Kidney (tissue), 22 donors: Measurements from ENCODE around the gene GARIN5B. TPM values are rescaled to one million over a fixed set of nuclear protein-coding genes. Genes with fewer than 3 reads are reported as not detected.
"Not testable (repeated sequence)": the region's sequence is repeated elsewhere in the genome, so short reads cannot be mapped to it uniquely, and the experiment has no call there.

Source experiments
- DNase-seq, 5 donors: peaks; one replicate each; pipeline ENCODE4 v3.0.0-alpha.2; 2013 to 2020
- FAIRE-seq: peaks from 2 replicates; lab custom pipeline; 2012; peaks lifted over from hg19 to GRCh38; lab: Jason Lieb, UNC
- H3K27ac ChIP-seq, 2 donors: one replicate each; pipeline ENCODE4 v1.7.0; 2013; ENCODE audit warnings: low read depth in 2 of 2, low read length in 2 of 2, inconsistent platforms in 1 of 2
- H3K27me3 ChIP-seq: one replicate; pipeline ENCODE4 v1.7.1; 2013; ENCODE audit warnings: low read length, inconsistent platforms; ENCODE audit not compliant: control insufficient read depth, insufficient read depth
- H3K36me3 ChIP-seq, 3 donors: one replicate each; pipeline versions ENCODE4 v1.7.0 to v1.7.1; 2013; ENCODE audit warnings: low read length in 3 of 3, control low read depth in 1 of 3, inconsistent platforms in 1 of 3; ENCODE audit not compliant: insufficient read depth in 3 of 3, control insufficient read depth in 2 of 3
- H3K4me1 ChIP-seq, 3 donors: one replicate each; pipeline versions ENCODE4 v1.7.0 to v1.7.1; 2013; ENCODE audit warnings: low read length in 3 of 3, inconsistent platforms in 1 of 3, low read depth in 1 of 3; ENCODE audit not compliant: control insufficient read depth in 2 of 3, insufficient read depth in 2 of 3
- H3K4me3 ChIP-seq, 3 donors: one replicate each; pipeline versions ENCODE4 v1.7.0 to v1.8.1; 2013; ENCODE audit warnings: low read length in 3 of 3, control low read depth in 1 of 3, inconsistent platforms in 1 of 3
- H3K9ac ChIP-seq, 3 donors: one replicate each; pipeline versions ENCODE4 v1.7.0 to v1.7.1; 2013; ENCODE audit warnings: low read length in 3 of 3, control low read depth in 1 of 3, inconsistent platforms in 1 of 3
- H3K9me3 ChIP-seq, 3 donors: one replicate each; pipeline versions ENCODE4 v1.7.0 to v1.7.1; 2013; ENCODE audit warnings: low read length in 3 of 3, control low read depth in 1 of 3, inconsistent platforms in 1 of 3; ENCODE audit not compliant: control insufficient read depth in 2 of 3, insufficient read depth in 1 of 3
- intact Hi-C: fragments of 100-400 bp; cut with DNase I; formaldehyde crosslinking; loops from one replicate; pipeline ENCODE4 v1.11.1; 2022
- long read RNA-seq, 10 donors: library from polyadenylated mRNA in 1 of 10; unstranded in 1 of 10; transcript quantifications; one replicate each; pipeline ENCODE4 v2.0.0 and lab custom pipeline, GENCODE V29; 2021 to 2026
- polyA plus RNA-seq: library from polyadenylated mRNA; stranded (reverse); fragments of 350-450 nt; fragmentation: Illumina TruSeq; extraction: RNeasy Lipid Tissue Mini Kit (QIAGEN cat#74804); gene quantifications from one replicate; pipeline ENCODE4 v1.2.3, GENCODE V29; 2014; ENCODE audit warnings: low read depth, low replicate concordance; ENCODE audit not compliant: insufficient read depth
- total RNA-seq: library from RNA; stranded (reverse); fragmentation: NEBNext Ultra II Directional; extraction: Animal tissue kit (Norgen Biotek cat#: 25700); gene quantifications from one replicate; pipeline ENCODE4 v1.2.1, GENCODE V29; 2021
- TF ChIP-seq, protein P1 (sequence below): IDR thresholded peaks from 3 replicates; pipeline ENCODE4 v1.5.1; 2012; ENCODE audit warnings: mild to moderate bottlenecking, moderate library complexity, borderline replicate concordance; ENCODE audit not compliant: insufficient read depth; ENCODE audit errors: extremely low read depth
- donor health status: control.
- donor health status: control.
- donor health status: control.
- donor health status: control.
- donor health status: control.
- donor health status: DM: yes; HTN: yes; CAD: no.
- donor health status: Normal renal cell carcinoma (clear cell type).

GARIN5B gene
- total RNA-seq, result not detected
- polyA plus RNA-seq, result not detected
- long read RNA-seq, donor 1, result 0 reads
- long read RNA-seq, donor 2, result 0 reads
- long read RNA-seq, donor 3, result 0 reads
- long read RNA-seq, donor 4, result 0 reads
- long read RNA-seq, donor 5, result 0 reads
- long read RNA-seq, donor 6, result 0 reads
- long read RNA-seq, donor 7, result 0 reads
- long read RNA-seq, donor 8, result 0 reads
- long read RNA-seq, donor 9, result 0 reads
- long read RNA-seq, donor 10, result 0 reads

DNA sequence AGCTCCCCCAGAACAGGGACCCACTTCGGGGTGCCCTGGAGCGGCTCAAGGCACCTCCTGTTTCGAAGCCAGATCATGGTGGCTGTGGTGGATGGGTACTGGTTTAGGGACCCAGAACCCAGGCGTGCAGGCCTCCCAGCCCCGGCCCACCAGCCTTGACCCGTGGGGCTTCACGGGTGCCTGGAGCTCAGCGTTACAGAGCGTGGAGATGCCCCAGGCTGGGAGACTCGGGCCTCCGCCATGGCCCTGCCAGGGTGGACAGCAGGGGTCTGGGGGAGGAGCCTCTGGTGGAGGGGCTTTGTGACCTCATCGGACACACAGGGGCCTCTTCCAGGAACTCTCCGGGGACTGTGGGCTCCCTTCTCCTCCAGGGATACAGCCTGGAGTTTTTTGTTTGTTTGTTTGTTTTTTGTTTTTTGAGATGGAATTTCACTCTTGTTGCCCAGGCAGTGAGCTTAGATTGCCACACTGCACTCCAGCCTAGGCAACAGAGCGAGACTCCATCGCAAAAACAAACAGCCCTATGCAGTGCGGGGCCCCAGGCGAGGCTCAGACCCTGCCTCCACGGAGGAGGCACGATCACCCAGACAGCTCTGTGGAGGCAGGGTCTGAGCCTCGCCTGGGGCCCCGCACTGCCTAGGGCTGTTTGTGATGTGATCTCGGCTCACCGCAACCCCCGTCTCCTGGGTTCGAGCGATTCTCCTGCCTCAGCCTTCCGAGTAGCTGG, at the start of gene GARIN5B:
Gene GARIN5B, minus strand, starts transcription at position 271 of the 727 bp plus-strand sequence. Its CDS starts 194 bp downstream, at position 77.
- no peak within 1 kb of the TSS for H3K27ac ChIP-seq
- H3K9me3 ChIP-seq, result no peaks in the 10 kb centered on the region
- H3K27me3 ChIP-seq, result no peaks in the 10 kb centered on the region
- no peaks in the 10 kb centered on the region for H3K36me3 ChIP-seq
- no peaks in the 10 kb centered on the region for H3K4me1 ChIP-seq
- H3K4me3 ChIP-seq, result no peak within 1 kb of the TSS
- FAIRE-seq (no peak), DNase-seq (peak in 4 of 5 donors; percentile 57 to 65 (median 61))
- H3K9ac ChIP-seq, result no peak within 1 kb of the TSS
- intact Hi-C loops, result no loop called here
- TF ChIP-seq, protein P1, sequence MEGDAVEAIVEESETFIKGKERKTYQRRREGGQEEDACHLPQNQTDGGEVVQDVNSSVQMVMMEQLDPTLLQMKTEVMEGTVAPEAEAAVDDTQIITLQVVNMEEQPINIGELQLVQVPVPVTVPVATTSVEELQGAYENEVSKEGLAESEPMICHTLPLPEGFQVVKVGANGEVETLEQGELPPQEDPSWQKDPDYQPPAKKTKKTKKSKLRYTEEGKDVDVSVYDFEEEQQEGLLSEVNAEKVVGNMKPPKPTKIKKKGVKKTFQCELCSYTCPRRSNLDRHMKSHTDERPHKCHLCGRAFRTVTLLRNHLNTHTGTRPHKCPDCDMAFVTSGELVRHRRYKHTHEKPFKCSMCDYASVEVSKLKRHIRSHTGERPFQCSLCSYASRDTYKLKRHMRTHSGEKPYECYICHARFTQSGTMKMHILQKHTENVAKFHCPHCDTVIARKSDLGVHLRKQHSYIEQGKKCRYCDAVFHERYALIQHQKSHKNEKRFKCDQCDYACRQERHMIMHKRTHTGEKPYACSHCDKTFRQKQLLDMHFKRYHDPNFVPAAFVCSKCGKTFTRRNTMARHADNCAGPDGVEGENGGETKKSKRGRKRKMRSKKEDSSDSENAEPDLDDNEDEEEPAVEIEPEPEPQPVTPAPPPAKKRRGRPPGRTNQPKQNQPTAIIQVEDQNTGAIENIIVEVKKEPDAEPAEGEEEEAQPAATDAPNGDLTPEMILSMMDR, result no peak

DNA sequence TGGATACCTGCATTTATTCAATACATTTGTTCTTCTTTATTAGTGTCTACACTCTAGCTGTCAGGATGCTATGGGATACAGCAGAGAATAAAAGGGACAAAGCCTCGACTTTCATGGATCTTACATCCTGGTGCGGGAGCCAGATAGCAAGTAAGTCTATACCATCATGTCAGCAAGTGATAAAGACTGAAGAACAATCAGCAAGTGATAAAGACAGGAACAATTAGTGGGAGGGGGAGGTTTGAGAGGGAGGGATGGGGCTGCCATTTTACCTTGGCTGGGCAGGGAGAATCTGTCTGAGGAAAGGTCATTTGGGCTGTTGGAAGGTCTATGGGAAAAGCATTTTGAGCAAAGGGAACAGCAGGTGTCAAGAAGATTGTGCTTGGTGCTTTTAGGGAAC, 47.1 kb upstream of the GARIN5B start:
- Histone ChIP-seq H3K9me3 (no peaks in the 10 kb centered on the region), H3K9ac (no peak overlapping the region), H3K27me3 (no peaks in the 10 kb centered on the region), H3K36me3 (peaks cover 0 to 2% (median 0%) of the 10 kb centered on the region in 3 donors), H3K27ac (no peak overlapping the region), H3K4me1 (peaks cover 0 to 9% (median 6%) of the 10 kb centered on the region in 3 donors), H3K4me3 (no peak overlapping the region)
- intact Hi-C loops, result no loop called here
- DNase-seq, result no peak
- no peak for FAIRE-seq
- TF ChIP-seq, protein P1, result no peak

DNA sequence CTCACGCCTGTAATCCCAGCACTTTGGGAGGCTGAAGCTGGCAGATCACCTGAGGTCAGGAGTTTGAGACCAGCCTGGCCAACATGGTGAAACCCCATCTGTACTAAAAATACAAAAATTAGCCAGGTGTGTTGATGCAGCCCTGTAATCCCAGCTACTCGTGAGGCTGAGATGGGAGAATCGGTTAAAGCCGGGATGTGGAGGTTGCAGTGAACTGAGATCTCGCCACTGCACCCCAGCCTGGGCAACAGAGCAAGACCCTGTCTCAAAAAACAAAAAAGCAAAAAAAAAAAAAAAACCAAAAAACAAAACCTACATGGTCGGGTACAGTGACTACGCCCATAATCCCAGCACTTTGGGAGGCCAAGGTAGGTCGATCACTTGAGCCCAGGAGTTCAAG, 46.1 kb upstream of the GARIN5B start:
- FAIRE-seq, H3K9ac ChIP-seq, H3K9me3 ChIP-seq, H3K27me3 ChIP-seq, intact Hi-C loops, H3K36me3 ChIP-seq, DNase-seq, H3K4me1 ChIP-seq, H3K4me3 ChIP-seq, H3K27ac ChIP-seq: not testable (repeated sequence)

DNA sequence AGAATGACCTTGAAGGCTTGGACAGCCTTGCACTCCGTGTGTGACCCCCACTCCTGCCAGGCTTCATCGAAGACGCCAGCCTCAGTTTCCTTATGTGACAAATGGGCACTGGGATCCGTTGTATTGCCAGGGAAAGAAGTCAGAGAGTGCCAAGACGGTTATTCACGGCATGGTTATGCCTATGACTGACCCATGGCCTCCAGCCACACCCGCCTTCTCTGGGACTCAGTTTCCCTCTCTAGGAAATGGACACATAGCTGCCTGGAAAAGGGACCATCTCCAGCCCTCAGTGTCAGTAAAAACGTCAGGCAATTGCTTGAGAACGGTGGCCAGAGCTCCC, 45.4 kb upstream of the GARIN5B start:
- no peak for DNase-seq
- TF ChIP-seq, protein P1, result no peak
- Histone ChIP-seq H3K4me3 (peak overlapping the region; percentile 68 to 85 (median 77)), H3K9ac (peak overlapping the region in 2 of 3 donors; percentile 46 to 62), H3K4me1 (peaks cover 0 to 9% (median 6%) of the 10 kb centered on the region in 3 donors), H3K36me3 (peaks cover 0 to 3% (median 2%) of the 10 kb centered on the region in 3 donors), H3K27me3 (no peaks in the 10 kb centered on the region), H3K27ac (peak overlapping the region; percentile 66 to 92), H3K9me3 (no peaks in the 10 kb centered on the region)
- intact Hi-C loops, result no loop called here
- FAIRE-seq, result no peak
